ENCODE measurements around the gene HAUS7. TPM values are rescaled to one million over a fixed set of nuclear protein-coding genes. Genes with fewer than 3 reads are reported as not detected.

The HAUS7 gene
- total RNA-seq, result 10 to 100 TPM; 19.0 to 26.2 (median 21.9) TPM

DNA sequence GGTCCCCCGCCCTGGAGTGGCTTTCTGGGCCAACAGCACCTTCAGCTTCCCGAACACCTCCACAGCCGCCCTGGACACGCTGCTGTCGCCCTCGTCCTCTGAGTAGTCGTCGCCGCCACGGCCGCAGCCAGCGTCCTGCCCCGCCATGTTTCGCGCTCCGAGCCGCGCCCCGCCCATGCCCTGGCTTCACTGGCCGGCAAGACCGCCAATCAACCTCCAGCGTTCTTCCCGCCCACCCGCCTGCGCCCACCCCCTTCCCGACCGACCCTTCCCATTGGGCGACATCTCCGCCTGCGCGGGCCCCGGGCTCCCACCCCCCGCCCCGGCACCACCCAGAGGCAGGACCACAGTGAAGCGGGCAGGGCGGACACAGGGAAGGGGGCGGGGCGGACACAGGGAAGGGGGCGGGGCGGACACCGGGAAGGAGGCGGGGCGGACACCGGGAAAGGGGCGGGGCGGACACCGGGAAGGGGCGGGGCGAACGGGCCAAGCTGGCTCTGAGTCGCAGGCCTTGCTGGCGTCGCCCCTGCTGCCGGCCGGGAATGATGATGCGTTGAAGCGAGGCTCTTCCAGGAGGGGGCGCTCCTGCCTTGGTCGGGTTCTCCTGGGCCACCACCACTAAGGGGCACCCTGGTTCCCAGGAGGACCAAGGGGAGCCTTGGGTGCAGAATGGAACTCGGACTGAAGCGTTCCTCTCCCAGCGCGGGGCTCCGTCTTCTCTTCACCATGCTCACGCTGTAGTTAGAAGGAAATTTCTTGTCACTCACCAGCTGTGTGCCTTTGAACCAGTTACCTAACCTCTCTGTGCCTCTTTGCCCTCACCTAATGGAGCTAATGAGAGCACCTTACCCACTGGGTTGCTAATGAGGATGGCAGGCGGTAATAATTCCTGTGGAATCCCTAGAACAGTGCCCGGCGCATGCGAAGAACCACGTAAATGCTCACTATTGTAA, at the start of gene HAUS7:
HAUS7 (minus strand) TSS at position 166 of the 953 bp plus-strand sequence; CDS start at position 147, 19 bp downstream.
- Histone ChIP-seq H3K9me3 (no peaks in the 10 kb centered on the region), H3K27ac (peak within 1 kb of the TSS; percentile 45 to 79), H3K27me3 (peaks cover 0 to 57% of the 10 kb centered on the region in 2 donors), H3K4me3 (peak within 1 kb of the TSS; percentile 63 to 73 (median 64)), H3K4me1 (no peaks in the 10 kb centered on the region), H3K36me3 (no peaks in the 10 kb centered on the region)
- TF ChIP-seq POLR2AphosphoS5 (IDR thresholded peaks at IDR 0.05) (peak in 1 of 3 donors; percentile 34), POLR2A (IDR thresholded peaks at IDR 0.05) (no peak)
- TF ChIP-seq, protein P1, sequence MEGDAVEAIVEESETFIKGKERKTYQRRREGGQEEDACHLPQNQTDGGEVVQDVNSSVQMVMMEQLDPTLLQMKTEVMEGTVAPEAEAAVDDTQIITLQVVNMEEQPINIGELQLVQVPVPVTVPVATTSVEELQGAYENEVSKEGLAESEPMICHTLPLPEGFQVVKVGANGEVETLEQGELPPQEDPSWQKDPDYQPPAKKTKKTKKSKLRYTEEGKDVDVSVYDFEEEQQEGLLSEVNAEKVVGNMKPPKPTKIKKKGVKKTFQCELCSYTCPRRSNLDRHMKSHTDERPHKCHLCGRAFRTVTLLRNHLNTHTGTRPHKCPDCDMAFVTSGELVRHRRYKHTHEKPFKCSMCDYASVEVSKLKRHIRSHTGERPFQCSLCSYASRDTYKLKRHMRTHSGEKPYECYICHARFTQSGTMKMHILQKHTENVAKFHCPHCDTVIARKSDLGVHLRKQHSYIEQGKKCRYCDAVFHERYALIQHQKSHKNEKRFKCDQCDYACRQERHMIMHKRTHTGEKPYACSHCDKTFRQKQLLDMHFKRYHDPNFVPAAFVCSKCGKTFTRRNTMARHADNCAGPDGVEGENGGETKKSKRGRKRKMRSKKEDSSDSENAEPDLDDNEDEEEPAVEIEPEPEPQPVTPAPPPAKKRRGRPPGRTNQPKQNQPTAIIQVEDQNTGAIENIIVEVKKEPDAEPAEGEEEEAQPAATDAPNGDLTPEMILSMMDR (IDR thresholded peaks at IDR 0.05), result peak; percentile 17 to 55 (median 20)
- intact Hi-C loops (cut with DNase I; ENCODE audit: low total_unique reads), result no loop called here
- DNase-seq (ENCODE audit: low spot score in 2 of 2), result peak; percentile 83 to 84

DNA sequence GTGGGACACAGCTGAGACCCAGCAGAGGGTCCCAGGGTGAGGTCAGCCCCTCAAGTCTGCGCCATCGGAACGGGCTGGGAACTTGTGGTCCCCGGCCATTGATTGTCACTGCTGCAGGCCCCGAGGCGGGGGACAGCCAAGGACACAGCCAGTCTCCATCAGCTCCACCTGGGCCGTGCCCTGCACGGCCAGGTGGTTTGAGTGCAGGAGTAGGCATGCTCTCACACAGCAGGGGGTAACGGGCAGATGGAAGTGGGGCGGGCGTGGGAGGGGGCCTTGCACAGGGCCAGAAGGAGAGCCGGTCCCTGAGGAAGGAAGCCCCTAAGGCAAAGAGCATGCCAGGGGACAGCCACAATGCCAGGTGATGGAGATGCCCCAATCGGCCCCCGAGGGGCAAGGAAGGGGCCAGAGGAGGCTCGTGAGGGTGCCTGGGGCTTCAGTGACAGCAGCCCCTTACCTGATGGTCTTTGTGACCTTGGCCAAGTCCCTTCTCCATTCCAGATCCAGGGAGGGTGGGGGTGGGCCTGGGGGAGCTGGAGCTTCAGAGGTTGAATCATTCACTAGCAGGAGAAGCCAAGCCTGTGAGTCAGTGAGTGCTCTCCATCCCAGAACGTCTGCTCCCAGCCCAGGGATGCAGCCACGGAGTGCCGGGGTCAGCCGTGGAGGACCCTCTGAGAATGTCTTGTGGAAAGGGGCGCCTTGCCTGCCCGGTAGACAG, 49.4 kb upstream of the HAUS7 start:
- no peak for DNase-seq (ENCODE audit: low spot score in 2 of 2)
- Histone ChIP-seq H3K36me3 (no peaks in the 10 kb centered on the region), H3K4me1 (no peaks in the 10 kb centered on the region), H3K27ac (no peak overlapping the region), H3K27me3 (peaks cover 0 to 84% of the 10 kb centered on the region in 2 donors), H3K4me3 (no peak overlapping the region), H3K9me3 (no peaks in the 10 kb centered on the region)
- intact Hi-C loops (cut with DNase I; ENCODE audit: low total_unique reads), result no loop called here
- no peak for TF ChIP-seq POLR2A (IDR thresholded peaks at IDR 0.05)
- no peak for TF ChIP-seq POLR2AphosphoS5 (IDR thresholded peaks at IDR 0.05)
- TF ChIP-seq, protein P1 (IDR thresholded peaks at IDR 0.05), result no peak

DNA sequence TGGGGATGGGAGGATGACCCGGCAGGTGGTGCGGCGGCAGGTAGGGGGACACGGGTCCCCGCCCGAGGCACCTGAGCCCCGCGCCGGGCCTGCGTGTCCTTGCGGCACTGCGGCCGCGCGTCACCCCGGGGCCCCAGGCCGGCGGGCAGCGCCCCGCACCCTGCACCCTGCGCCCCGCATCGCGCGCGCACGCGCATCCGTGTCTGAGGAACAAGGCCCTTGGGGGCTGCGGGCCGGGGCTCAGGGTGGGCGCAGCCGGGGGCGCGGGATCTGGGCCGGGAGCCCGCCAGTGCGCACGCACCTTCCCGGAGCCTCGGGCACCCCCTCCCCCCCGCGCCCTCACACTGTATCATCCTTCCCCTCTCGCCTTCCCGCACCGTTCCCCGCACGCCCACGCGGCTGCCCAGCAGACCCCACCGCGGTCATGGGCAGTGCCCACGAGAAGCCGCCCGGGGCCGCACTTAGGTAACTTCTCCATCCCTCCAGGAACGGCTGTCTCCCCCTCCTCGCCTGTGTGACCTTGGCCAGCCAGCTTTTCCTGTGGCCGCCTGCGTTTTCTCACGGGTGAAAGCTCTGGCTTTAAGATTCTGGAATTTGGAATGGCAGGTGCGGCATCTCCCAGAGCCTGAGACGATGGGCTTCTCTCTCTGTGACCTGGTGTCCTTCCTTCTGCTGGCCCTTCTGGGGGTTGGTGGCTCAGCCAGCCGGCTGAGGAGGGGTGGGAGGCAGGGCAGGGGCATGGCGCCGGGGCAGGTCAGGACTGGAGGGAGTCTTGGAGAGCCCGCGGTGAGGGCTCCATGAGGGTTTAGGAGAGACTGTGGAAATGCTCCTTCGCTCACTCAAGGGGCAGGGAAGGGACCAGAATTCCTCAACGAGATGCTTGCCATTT, 47.8 kb upstream of the HAUS7 start:
- Histone ChIP-seq H3K27me3 (peaks cover 0 to 86% of the 10 kb centered on the region in 2 donors), H3K4me3 (peak overlapping the region in 1 of 3 donors; percentile 28), H3K27ac (no peak overlapping the region), H3K9me3 (no peaks in the 10 kb centered on the region), H3K4me1 (no peaks in the 10 kb centered on the region), H3K36me3 (no peaks in the 10 kb centered on the region)
- no peak for DNase-seq (ENCODE audit: low spot score in 2 of 2)
- intact Hi-C loops (cut with DNase I; ENCODE audit: low total_unique reads), result no loop called here
- TF ChIP-seq POLR2A (IDR thresholded peaks at IDR 0.05), result no peak
- TF ChIP-seq, protein P1 (IDR thresholded peaks at IDR 0.05), result no peak
- no peak for TF ChIP-seq POLR2AphosphoS5 (IDR thresholded peaks at IDR 0.05)

GRCh38 chrX:153517423-153517822, 47.0 kb upstream of the HAUS7 start, which contains the start of gene ATP2B3:
TSS of gene ATP2B3 (plus strand) at chrX:153517642. CDS start at chrX:153536248, 18,606 bp downstream.
- H3K4me3 ChIP-seq, result peak within 1 kb of the TSS in 1 of 3 donors; percentile 28
- peaks cover 0 to 81% of the 10 kb centered on the region in 2 donors for H3K27me3 ChIP-seq
- no peaks in the 10 kb centered on the region for H3K36me3 ChIP-seq
- no peaks in the 10 kb centered on the region for H3K9me3 ChIP-seq
- TF ChIP-seq, protein P1 (IDR thresholded peaks at IDR 0.05), result no peak
- TF ChIP-seq POLR2AphosphoS5 (IDR thresholded peaks at IDR 0.05) (no peak), POLR2A (IDR thresholded peaks at IDR 0.05) (no peak)
- no peak for DNase-seq (ENCODE audit: low spot score in 2 of 2)
- H3K27ac ChIP-seq, result no peak within 1 kb of the TSS
- intact Hi-C loops (cut with DNase I; ENCODE audit: low total_unique reads), result no loop called here
- H3K4me1 ChIP-seq, result no peaks in the 10 kb centered on the region

Data from breast epithelium (tissue), 4 donors.